GM12878 (cell line): ENCODE results near the gene CSMD2. TPM values are rescaled to one million over a fixed set of nuclear protein-coding genes. Genes with fewer than 3 reads are reported as not detected.

Source experiments
- ATAC-seq: fragments of 200-7000 bp; cut with Tn5 transposase; 3 replicates; pipeline ENCODE4 v1.9.1; 2020; ENCODE audit warnings: mild to moderate bottlenecking, moderate library complexity
- BruUV-seq: library from RNA; stranded (reverse); fragments of 400-500 nt; replicated peaks from 2 replicates; lab custom pipeline; 2021; lab: Mats Ljungman, UMichigan
- CTCF ChIA-PET: fragments of 300-600 bp; sonication (Branson Sonifier 250); formaldehyde crosslinking; extraction: SDS; loops from one replicate; lab custom pipeline; 2021; ENCODE audit warnings: inconsistent platforms; lab: Yijun Ruan, JAX
- POLR2A ChIA-PET: fragments of 350-600 bp; formaldehyde crosslinking; extraction: SDS; loops from one replicate; lab custom pipeline; 2021; ENCODE audit warnings: inconsistent platforms; lab: Charles Lee
- RAD21 ChIA-PET: fragments of 300-600 bp; sonication (Branson Sonifier 250); formaldehyde crosslinking; loops from one replicate; lab custom pipeline; 2023; ENCODE audit warnings: antibody characterized with exemption; ENCODE audit not compliant: unreplicated experiment; lab: Charles Lee
- SMC1A ChIA-PET: fragments of 300-600 bp; sonication (Branson Sonifier 250); formaldehyde crosslinking; loops from one replicate; lab custom pipeline; 2023; ENCODE audit not compliant: unreplicated experiment, uncharacterized antibody; lab: Charles Lee
- DNase-seq: peaks from one replicate; pipeline ENCODE4 v3.0.0-alpha.2; 2011; ENCODE audit warnings: low read depth, low spot score
- FAIRE-seq: peaks from 3 replicates; lab custom pipeline; 2011; peaks lifted over from hg19 to GRCh38; lab: Jason Lieb, UNC
- H2AFZ ChIP-seq: 2 replicates; pipeline ENCODE4 v1.6.0; 2011; ENCODE audit warnings: low read depth, low read length, control low read depth; ENCODE audit not compliant: control insufficient read depth
- H3K27ac ChIP-seq: 2 replicates; pipeline ENCODE4 v1.5.1; 2011; ENCODE audit warnings: control low read depth; ENCODE audit not compliant: control insufficient read depth, insufficient read depth
- H3K27me3 ChIP-seq, 2 experiments: replicated peaks in 1 of 2; 2 replicates each; pipeline versions ENCODE4 v1.6.0 to v1.6.1; 2011; ENCODE audit warnings: low read length in 1 of 2; ENCODE audit not compliant: control insufficient read depth in 2 of 2, insufficient read depth in 2 of 2
- H3K36me3 ChIP-seq, 2 experiments: 2 replicates each; pipeline ENCODE4 v1.5.1; 2011; ENCODE audit warnings: low read length in 1 of 2; ENCODE audit not compliant: control insufficient read depth in 2 of 2, insufficient read depth in 2 of 2
- H3K4me1 ChIP-seq: 2 replicates; pipeline ENCODE4 v1.6.1; 2011; ENCODE audit warnings: mild to moderate bottlenecking, low read length, moderate library complexity, mixed read lengths; ENCODE audit not compliant: control insufficient read depth, insufficient read depth
- H3K4me2 ChIP-seq: 2 replicates; pipeline ENCODE4 v1.6.0; 2011; ENCODE audit warnings: control low read depth; ENCODE audit not compliant: control insufficient read depth, insufficient read depth
- H3K4me3 ChIP-seq: fragments of 200-600 bp; sonication (generic); 2 replicates; pipeline ENCODE4 v1.5.1; 2016
- H3K79me2 ChIP-seq: 2 replicates; pipeline ENCODE4 v1.6.0; 2011; ENCODE audit warnings: low read length; ENCODE audit not compliant: control insufficient read depth, insufficient read depth
- H3K9ac ChIP-seq: 2 replicates; pipeline ENCODE4 v1.8.0; 2011; ENCODE audit warnings: low read length, control low read depth, mixed read lengths; ENCODE audit not compliant: control insufficient read depth, insufficient read depth
- H3K9me3 ChIP-seq: replicated peaks from 3 replicates; pipeline ENCODE4 v1.5.1; 2011; ENCODE audit warnings: mild to moderate bottlenecking, low read length; ENCODE audit not compliant: control insufficient read depth, insufficient read depth
- H4K20me1 ChIP-seq: 2 replicates; pipeline ENCODE4 v1.6.0; 2011; ENCODE audit not compliant: control insufficient read depth, insufficient read depth
- BACH1 ChIP-seq: fragments of 450-650 bp; IDR thresholded peaks from 2 replicates; pipeline ENCODE4 v1.6.1; 2017; ENCODE audit warnings: mild to moderate bottlenecking, borderline replicate concordance
- CTCF ChIP-seq, 3 experiments: IDR thresholded peaks in 2 of 3; conservative IDR thresholded peaks in 1 of 3; 2 replicates each; pipeline ENCODE4 v1.5.1; 2011; ENCODE audit warnings: low read depth in 3 of 3, low read length in 3 of 3, mild to moderate bottlenecking in 3 of 3, control low read depth in 2 of 3, moderate library complexity in 2 of 3, inconsistent platforms in 1 of 3, mixed read lengths in 1 of 3; ENCODE audit not compliant: control insufficient read depth in 2 of 3, insufficient read depth in 1 of 3; ENCODE audit errors: extremely low read depth in 1 of 3
- FOXK2 ChIP-seq: fragments of 450-650 bp; IDR thresholded peaks from 2 replicates; pipeline ENCODE4 v1.6.1; 2017; ENCODE audit warnings: mild to moderate bottlenecking, moderate library complexity
- HDGF ChIP-seq: fragments of 450-650 bp; IDR thresholded peaks from 2 replicates; pipeline ENCODE4 v1.6.1; 2016; ENCODE audit warnings: antibody characterized with exemption
- MYC ChIP-seq: IDR thresholded peaks from 2 replicates; pipeline ENCODE4 v1.6.1; 2011; ENCODE audit warnings: mild to moderate bottlenecking, low read length, moderate library complexity, inconsistent platforms; ENCODE audit not compliant: insufficient read depth, insufficient replicate concordance, insufficient read length, severe bottlenecking
- NRF1 ChIP-seq: conservative IDR thresholded peaks from 2 replicates; pipeline ENCODE4 v1.6.1; 2011; ENCODE audit warnings: mild to moderate bottlenecking, low read depth, low read length, improper control_type of control experiment
- TARDBP ChIP-seq: IDR thresholded peaks from 2 replicates; pipeline ENCODE4 v1.6.1; 2016; ENCODE audit warnings: borderline replicate concordance
- ZBED1 ChIP-seq: IDR thresholded peaks from 2 replicates; pipeline ENCODE4 v1.6.1; 2016; ENCODE audit warnings: borderline replicate concordance
- WGBS: methylation state at CpG from one replicate; pipeline ENCODE4 v1.1.6; 2016; ENCODE audit warnings: low lambda C conversion rate; ENCODE audit not compliant: insufficient replicate concordance, insufficient coverage; ENCODE audit errors: missing lambda C conversion rate; 5-methylcytosine and 5-hydroxymethylcytosine counted together
- in situ Hi-C: fragments of 300-500 bp; cut with MboI; formaldehyde crosslinking; loops from 9 replicates; pipeline ENCODE4 v1.14.3; 2018; ENCODE audit warnings: mixed read lengths
- intact Hi-C: fragments of 100-400 bp; cut with micrococcal nuclease; formaldehyde crosslinking; loops from one replicate; pipeline ENCODE4 v1.14.2; 2022; ENCODE audit not compliant: unreplicated experiment
- polyA plus RNA-seq, 11 experiments: library from polyadenylated mRNA; depleted of rRNA in 4 of 11; unstranded in 6 of 11; stranded (reverse) in 5 of 11; fragments of >200 nt; fragmentation: Nextera tagmentation in 4 of 11; fragmentation: Illumina TruSeq in 1 of 11; extraction: Ambion mirVana in 4 of 11; extraction: Trizol in 1 of 11; gene quantifications; 1 replicate in 1 of 11; 2 replicates in 10 of 11; pipeline versions ENCODE4 v1.2.1 to v1.2.3, GENCODE V29; 2011 to 2016; ENCODE audit warnings: inconsistent platforms in 2 of 11, missing spikeins in 2 of 11, low read depth in 1 of 11
- total RNA-seq, 4 experiments: library from RNA; depleted of rRNA in 3 of 4; stranded (reverse); fragments of >200 nt in 3 of 4; fragmentation: Illumina TruSeq in 1 of 4; extraction: Trizol in 1 of 4; gene quantifications; 2 replicates each; pipeline versions ENCODE4 v1.2.1 to v1.2.3, GENCODE V29; 2013 to 2021

The CSMD2 gene
- total and polyA plus RNA-seq, 10 of the 15 experiments (the other 5 are each of a cell fraction or from before 2014, with no cell fraction given), result under 0.01 TPM; not detected in 9

GRCh38 chr1:33502726-33503125 lies 662.3 kb downstream of the CSMD2 start:
- Histone ChIP-seq H3K4me3 (no peak overlapping the region), H3K79me2 (no peaks in the 10 kb centered on the region), H3K27me3 (no peaks in the 10 kb centered on the region), H3K4me2 (no peak overlapping the region), H3K4me1 (no peaks in the 10 kb centered on the region), H3K9ac (no peak overlapping the region), H3K9me3 (no peaks in the 10 kb centered on the region; the same call in 2 of the 3 replicates), H2AFZ (no peak overlapping the region), H4K20me1 (no peaks in the 10 kb centered on the region), H3K36me3 (no peaks in the 10 kb centered on the region), H3K27ac (no peak overlapping the region)
- ChIA-PET RAD21 (no interaction called here), CTCF (no interaction called here), POLR2A (no interaction called here), SMC1A (no interaction called here)
- 30% methylated on average over 5 of the region's 5 CpGs for WGBS
- no TSS peak for BruUV-seq
- ATAC-seq (no peak), FAIRE-seq (no peak), DNase-seq (no peak)
- intact Hi-C loops, result no loop called here
- no peak for TF ChIP-seq MYC
- TF ChIP-seq FOXK2, result no peak
- TF ChIP-seq TARDBP, result no peak
- no peak for TF ChIP-seq ZBED1
- TF ChIP-seq HDGF, result no peak
- no peak for TF ChIP-seq BACH1
- TF ChIP-seq NRF1, result no peak
- in situ Hi-C loops, result no loop called here

- no peak overlapping the region for H3K27ac ChIP-seq
- WGBS, result 75% methylated on average over 8 of the region's 8 CpGs
- H3K9ac ChIP-seq, result no peak overlapping the region
- FAIRE-seq (no peak), DNase-seq (no peak), ATAC-seq (no peak)
- no peaks in the 10 kb centered on the region for H3K27me3 ChIP-seq
- SMC1A ChIA-PET, result no interaction called here
- no peak overlapping the region for H3K4me3 ChIP-seq
- CTCF ChIA-PET, result no interaction called here
- RAD21 ChIA-PET, result no interaction called here
- no peak overlapping the region for H3K4me2 ChIP-seq
- no TSS peak for BruUV-seq
- in situ Hi-C loops (no loop called here), intact Hi-C loops (no loop called here)
- no peaks in the 10 kb centered on the region; the same call in 2 of the 3 replicates for H3K9me3 ChIP-seq
- H3K36me3 ChIP-seq, result no peaks in the 10 kb centered on the region
- H3K79me2 ChIP-seq, result no peaks in the 10 kb centered on the region
- H2AFZ ChIP-seq, result no peak overlapping the region
- H3K4me1 ChIP-seq, result no peaks in the 10 kb centered on the region
- POLR2A ChIA-PET, result no interaction called here
- H4K20me1 ChIP-seq, result no peaks in the 10 kb centered on the region
- TF ChIP-seq CTCF (IDR thresholded peaks at IDR 0.05 in 2 of 3, conservative IDR thresholded peaks at IDR 0.05 in 1 of 3; ENCODE audit: control insufficient read depth in 2 of 3, extremely low read depth in 1 of 3, insufficient read depth in 1 of 3, low read depth in 3 of 3, low read length in 3 of 3), result no peak
Observed at GRCh38 chr1:33501774-33502173, 663.3 kb downstream of the CSMD2 start.
